IPS-18c (cell line): ENCODE results near the gene CYP2C8.

ENCODE experiments used
- H3K4me3 ChIP-seq: 2 replicates; pipeline ENCODE4 v1.7.0; 2013; ENCODE audit warnings: low read depth, mild to moderate bottlenecking, low read length, moderate library complexity; ENCODE audit not compliant: insufficient read depth
- H3K9me3 ChIP-seq: one replicate; pipeline ENCODE4 v1.6.1; 2013; ENCODE audit warnings: mild to moderate bottlenecking, low read length, moderate library complexity; ENCODE audit not compliant: control insufficient read depth, insufficient read depth

Gene CYP2C8

GRCh38 chr10:94992811-94993210 is 76.5 kb downstream of the CYP2C8 start:
- Histone ChIP-seq H3K4me3 (no peak overlapping the region), H3K9me3 (no peaks in the 10 kb centered on the region)

DNA sequence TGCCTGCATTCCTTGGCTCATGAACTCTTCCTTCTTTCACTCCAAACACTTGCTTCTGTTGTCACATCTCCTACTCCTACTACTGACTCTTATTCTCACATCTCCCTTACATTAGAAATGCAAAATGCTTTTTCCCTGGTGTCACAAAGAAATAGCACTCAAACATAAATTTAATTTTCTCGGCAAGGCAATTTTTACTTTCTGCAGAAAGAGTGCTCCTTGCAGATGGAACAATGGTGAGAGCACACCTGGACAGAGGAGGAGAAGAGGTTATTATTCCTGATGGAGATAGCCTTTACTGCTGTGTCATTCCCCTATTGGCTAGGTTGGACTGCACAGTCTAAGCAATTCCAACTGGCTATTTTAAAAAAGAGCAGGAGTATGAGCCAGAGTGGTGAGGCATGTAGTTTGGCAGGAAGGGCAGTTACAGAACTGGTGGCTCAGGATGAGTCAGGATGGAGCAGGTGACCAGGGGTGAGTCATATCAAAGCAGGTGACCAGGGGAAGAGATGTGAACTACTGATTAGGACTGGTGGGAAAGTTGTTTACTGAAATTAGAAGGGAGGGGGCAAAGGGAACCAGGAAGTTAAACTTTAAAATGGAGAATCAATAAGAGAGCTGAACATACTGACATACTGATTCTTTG is 77.9 kb downstream of the CYP2C8 start:
- H3K9me3 ChIP-seq: no peaks in the 10 kb centered on the region
- H3K4me3 ChIP-seq: no peak overlapping the region

- no peaks in the 10 kb centered on the region for H3K9me3 ChIP-seq
- H3K4me3 ChIP-seq: no peak overlapping the region
Measured at GRCh38 chr10:94989192-94989591, 80.1 kb downstream of the CYP2C8 start.
